Fibroblast of lung (primary cell): ENCODE results near the gene CD47. TPM values are rescaled to one million over a fixed set of nuclear protein-coding genes. Genes with fewer than 3 reads are reported as not detected.

Source experiments
- DNase-seq, 2 donors: peaks; one replicate each; pipeline versions ENCODE4 v3.0.0 to v3.0.0-alpha.2; 2010; ENCODE audit warnings: low read depth in 2 of 2
- H2AFZ ChIP-seq: 2 replicates; pipeline ENCODE4 v1.5.1; 2012; ENCODE audit warnings: low read length, control low read depth, inconsistent platforms
- H3K27ac ChIP-seq: 2 replicates; pipeline ENCODE4 v1.5.1; 2011; ENCODE audit warnings: low read length, control low read depth; ENCODE audit not compliant: insufficient read depth
- H3K27me3 ChIP-seq: 2 replicates; pipeline ENCODE4 v1.5.1; 2011; ENCODE audit warnings: mild to moderate bottlenecking, low read length; ENCODE audit not compliant: control insufficient read depth, insufficient read depth
- H3K36me3 ChIP-seq: 2 replicates; pipeline ENCODE4 v1.5.1; 2011; ENCODE audit warnings: low read length; ENCODE audit not compliant: control insufficient read depth, insufficient read depth
- H3K4me1 ChIP-seq: 2 replicates; pipeline ENCODE4 v1.5.1; 2011; ENCODE audit warnings: low read length; ENCODE audit not compliant: control insufficient read depth, insufficient read depth; ENCODE audit errors: extremely low read depth
- H3K4me2 ChIP-seq: 2 replicates; pipeline ENCODE4 v1.5.1; 2011; ENCODE audit warnings: low read length, control low read depth; ENCODE audit not compliant: insufficient read depth; ENCODE audit errors: extremely low read depth
- H3K4me3 ChIP-seq, 4 experiments: fragments of 200-600 bp in 1 of 4; sonication (generic) in 1 of 4; replicated peaks in 1 of 4; 2 replicates each; pipeline ENCODE4 v1.5.1; 2011 to 2016; ENCODE audit warnings: low read length in 4 of 4, low read depth in 3 of 4, mild to moderate bottlenecking in 3 of 4, control low read depth in 2 of 4, inconsistent platforms in 1 of 4, mixed read lengths in 1 of 4; ENCODE audit not compliant: insufficient read depth in 1 of 4; ENCODE audit errors: control extremely low read depth in 1 of 4
- H3K79me2 ChIP-seq: 2 replicates; pipeline ENCODE4 v1.5.1; 2012; ENCODE audit warnings: mild to moderate bottlenecking, low read length, inconsistent platforms; ENCODE audit not compliant: control insufficient read depth, insufficient read depth
- H3K9ac ChIP-seq: 2 replicates; pipeline ENCODE4 v1.5.1; 2011; ENCODE audit warnings: mild to moderate bottlenecking, low read length, control low read depth; ENCODE audit not compliant: insufficient read depth
- H3K9me3 ChIP-seq: 2 replicates; pipeline ENCODE4 v1.5.1; 2012; ENCODE audit warnings: low read depth, low read length; ENCODE audit not compliant: control insufficient read depth, insufficient read depth
- H4K20me1 ChIP-seq: 2 replicates; pipeline ENCODE4 v1.5.1; 2011; ENCODE audit warnings: low read length; ENCODE audit not compliant: control insufficient read depth, insufficient read depth; ENCODE audit errors: extremely low read depth
- EZH2 ChIP-seq: IDR thresholded peaks from 2 replicates; pipeline ENCODE4 v1.5.1; 2012; ENCODE audit warnings: low read length, control low read depth, mild to moderate bottlenecking; ENCODE audit errors: missing control alignments
- polyA plus RNA-seq, 2 donors: library from polyadenylated mRNA; depleted of rRNA in 1 of 2; stranded (reverse) in 1 of 2; unstranded in 1 of 2; fragments of >200 nt; gene quantifications; 2 replicates each; pipeline ENCODE4 v1.2.1, GENCODE V29; 2011 to 2012; ENCODE audit warnings: missing spikeins in 1 of 2
- total RNA-seq: library from RNA; depleted of rRNA; stranded (reverse); fragments of >200 nt; gene quantifications from 2 replicates; pipeline ENCODE4 v1.2.1, GENCODE V29; 2014
- TF ChIP-seq, protein P1 (sequence below), 2 donors: IDR thresholded peaks in 1 of 2; conservative IDR thresholded peaks in 1 of 2; 1 replicate in 1 of 2; 2 replicates in 1 of 2; pipeline ENCODE4 v1.5.1; 2011 to 2012; ENCODE audit warnings: low read length in 2 of 2, control low read depth in 1 of 2, inconsistent platforms in 1 of 2, low read depth in 1 of 2, mild to moderate bottlenecking in 1 of 2

CD47 gene
- total and polyA plus RNA-seq, 2 donors (not counting 1 experiment from before 2014, with no cell fraction given) = 72.0 to 91.7 TPM

DNA sequence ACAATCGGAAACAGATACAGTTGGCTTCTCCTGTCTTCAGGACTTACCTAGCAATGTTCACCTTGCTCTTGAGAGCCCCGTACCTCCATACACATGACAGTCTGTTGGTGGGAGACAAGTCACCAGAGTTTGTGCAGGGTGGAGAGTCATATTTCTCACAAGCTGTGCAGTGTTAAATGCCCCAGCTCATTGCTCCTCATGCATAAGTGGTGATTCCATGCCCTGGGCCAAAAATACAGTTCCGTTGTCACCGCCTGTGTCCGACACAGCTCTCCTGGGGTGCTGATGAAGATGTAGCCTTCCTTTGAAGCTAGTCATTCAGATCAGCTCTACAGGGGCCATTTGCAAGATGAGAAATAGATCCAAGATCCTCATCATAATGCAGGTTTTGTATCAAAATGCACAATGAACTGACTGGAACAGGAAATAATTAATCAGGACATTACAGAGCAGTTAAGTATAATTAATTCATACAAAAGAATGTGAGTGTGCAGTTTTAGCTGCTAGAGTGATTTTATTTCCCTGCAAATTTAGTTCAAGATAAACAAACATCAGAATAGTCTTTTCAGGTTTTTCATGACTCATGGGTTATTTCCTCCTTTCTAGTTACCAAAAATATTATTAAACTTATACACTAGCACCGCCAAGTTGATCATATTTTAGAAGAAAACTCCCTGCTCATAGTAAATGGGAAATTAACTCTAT lies 66.5 kb downstream of the CD47 start:
- H3K79me2 ChIP-seq = no peaks in the 10 kb centered on the region
- H3K4me2 ChIP-seq = no peak overlapping the region
- DNase-seq = peak; percentile 21 to 54
- H3K9me3 ChIP-seq = no peaks in the 10 kb centered on the region
- TF ChIP-seq EZH2 = no peak
- TF ChIP-seq, protein P1, sequence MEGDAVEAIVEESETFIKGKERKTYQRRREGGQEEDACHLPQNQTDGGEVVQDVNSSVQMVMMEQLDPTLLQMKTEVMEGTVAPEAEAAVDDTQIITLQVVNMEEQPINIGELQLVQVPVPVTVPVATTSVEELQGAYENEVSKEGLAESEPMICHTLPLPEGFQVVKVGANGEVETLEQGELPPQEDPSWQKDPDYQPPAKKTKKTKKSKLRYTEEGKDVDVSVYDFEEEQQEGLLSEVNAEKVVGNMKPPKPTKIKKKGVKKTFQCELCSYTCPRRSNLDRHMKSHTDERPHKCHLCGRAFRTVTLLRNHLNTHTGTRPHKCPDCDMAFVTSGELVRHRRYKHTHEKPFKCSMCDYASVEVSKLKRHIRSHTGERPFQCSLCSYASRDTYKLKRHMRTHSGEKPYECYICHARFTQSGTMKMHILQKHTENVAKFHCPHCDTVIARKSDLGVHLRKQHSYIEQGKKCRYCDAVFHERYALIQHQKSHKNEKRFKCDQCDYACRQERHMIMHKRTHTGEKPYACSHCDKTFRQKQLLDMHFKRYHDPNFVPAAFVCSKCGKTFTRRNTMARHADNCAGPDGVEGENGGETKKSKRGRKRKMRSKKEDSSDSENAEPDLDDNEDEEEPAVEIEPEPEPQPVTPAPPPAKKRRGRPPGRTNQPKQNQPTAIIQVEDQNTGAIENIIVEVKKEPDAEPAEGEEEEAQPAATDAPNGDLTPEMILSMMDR (conservative IDR thresholded peaks at IDR 0.05 in 1 of 2, IDR thresholded peaks at IDR 0.05 in 1 of 2; ENCODE audit: low read depth in 1 of 2, low read length in 2 of 2) = no peak
- no peak overlapping the region for H3K4me3 ChIP-seq
- no peaks in the 10 kb centered on the region for H3K36me3 ChIP-seq
- H4K20me1 ChIP-seq = no peaks in the 10 kb centered on the region
- no peak overlapping the region for H2AFZ ChIP-seq
- H3K27me3 ChIP-seq = peaks cover 2% of the 10 kb centered on the region
- H3K9ac ChIP-seq = no peak overlapping the region
- no peaks in the 10 kb centered on the region for H3K4me1 ChIP-seq
- H3K27ac ChIP-seq = no peak overlapping the region

DNA sequence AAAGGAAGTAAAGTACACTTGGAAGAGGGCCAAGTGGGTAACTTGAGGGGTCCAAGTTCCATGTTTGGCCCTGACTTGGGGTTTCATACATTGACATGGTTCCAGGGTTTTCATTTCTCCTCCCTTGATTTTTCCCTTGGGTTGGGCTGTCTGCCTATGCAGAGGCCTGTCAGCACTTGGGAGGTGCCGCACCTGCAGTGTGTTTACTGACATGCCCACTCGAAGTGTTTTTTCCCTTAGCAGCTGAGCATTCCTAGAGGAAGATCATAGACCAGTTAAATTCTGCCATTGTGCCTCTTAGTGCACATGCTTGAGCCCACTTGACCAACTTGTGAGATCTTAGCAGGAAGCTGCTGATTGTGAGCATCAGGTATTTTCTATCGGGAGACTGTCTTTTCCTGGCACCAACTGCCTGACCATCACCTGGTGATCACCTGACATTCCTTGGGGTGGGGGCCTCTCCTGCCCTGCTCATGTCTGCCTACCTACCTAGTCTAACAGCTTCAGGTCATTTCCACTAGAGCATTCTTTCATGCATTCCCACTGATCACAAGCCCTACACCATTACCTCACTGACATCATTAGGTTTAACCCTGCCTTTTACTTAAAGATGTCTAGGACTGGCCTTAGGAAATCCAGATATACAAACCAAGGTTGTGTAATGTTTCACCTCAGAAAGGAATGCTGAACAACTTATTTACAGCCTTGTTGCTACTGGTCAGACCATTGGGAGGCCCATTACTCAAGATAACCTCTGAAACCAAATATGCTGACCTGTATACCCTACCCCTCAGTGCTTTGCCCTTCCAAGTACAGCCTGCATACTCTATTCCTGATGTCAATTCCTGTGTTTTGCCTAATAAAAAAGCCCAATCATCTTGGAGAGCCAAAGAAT lies 68.3 kb downstream of the CD47 start:
- no peak for TF ChIP-seq EZH2
- TF ChIP-seq, protein P1 (conservative IDR thresholded peaks at IDR 0.05 in 1 of 2, IDR thresholded peaks at IDR 0.05 in 1 of 2; ENCODE audit: low read depth in 1 of 2, low read length in 2 of 2) = no peak
- Histone ChIP-seq H2AFZ (no peak overlapping the region), H3K9me3 (no peaks in the 10 kb centered on the region), H3K4me3 (no peak overlapping the region), H3K4me1 (no peaks in the 10 kb centered on the region), H4K20me1 (no peaks in the 10 kb centered on the region), H3K9ac (no peak overlapping the region), H3K36me3 (no peaks in the 10 kb centered on the region), H3K4me2 (no peak overlapping the region), H3K27me3 (peaks cover 2% of the 10 kb centered on the region), H3K79me2 (no peaks in the 10 kb centered on the region), H3K27ac (no peak overlapping the region)
- DNase-seq = no peak

DNA sequence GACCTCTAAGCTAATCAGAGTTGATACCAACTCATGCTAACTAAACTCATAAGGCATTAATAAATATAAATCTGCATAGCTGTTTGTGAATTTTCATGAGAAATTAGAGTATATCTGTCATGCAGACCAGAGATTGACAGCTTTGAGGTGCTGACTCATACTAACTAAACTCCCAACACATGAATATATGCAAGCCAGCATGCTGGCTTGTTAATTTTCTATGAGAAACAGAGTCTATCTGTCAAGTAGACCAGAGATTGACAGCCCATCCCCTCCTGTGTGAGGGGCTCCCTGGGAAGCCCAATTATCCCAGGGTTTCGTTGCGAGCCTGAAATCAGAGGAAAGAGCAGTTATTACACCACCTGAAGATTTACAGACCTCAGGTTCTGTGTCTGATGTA lies 69.3 kb downstream of the CD47 start:
- H3K4me3 ChIP-seq = no peak overlapping the region

More for the DNA sequence above, 69.3 kb downstream of the CD47 start:
- no peak for TF ChIP-seq EZH2
- TF ChIP-seq, protein P1 (conservative IDR thresholded peaks at IDR 0.05 in 1 of 2, IDR thresholded peaks at IDR 0.05 in 1 of 2; ENCODE audit: low read depth in 1 of 2, low read length in 2 of 2) = no peak
- no peak overlapping the region for H2AFZ ChIP-seq
- no peaks in the 10 kb centered on the region for H3K79me2 ChIP-seq
- H3K36me3 ChIP-seq = no peaks in the 10 kb centered on the region
- no peaks in the 10 kb centered on the region for H4K20me1 ChIP-seq
- no peaks in the 10 kb centered on the region for H3K4me1 ChIP-seq
- no peak for DNase-seq
- peaks cover 2% of the 10 kb centered on the region for H3K27me3 ChIP-seq
- H3K9me3 ChIP-seq = no peaks in the 10 kb centered on the region
- no peak overlapping the region for H3K9ac ChIP-seq
- no peak overlapping the region for H3K27ac ChIP-seq
- H3K4me2 ChIP-seq = no peak overlapping the region
